ENCODE data around the gene KCTD18. TPM values are rescaled to one million over a fixed set of nuclear protein-coding genes. Genes with fewer than 3 reads are reported as not detected.

Gene KCTD18
- total RNA-seq, 4 donors from 2014 or later, result 23.7 to 33.8 (median 28.8) TPM

GRCh38 chr2:200443376-200443775, 66.5 kb downstream of the KCTD18 start:
- Histone ChIP-seq H3K9me3 (no peaks in the 10 kb centered on the region), H3K27me3 (no peaks in the 10 kb centered on the region), H3K27ac (no peak overlapping the region), H3K36me3 (peaks cover 0 to 57% of the 10 kb centered on the region in 2 donors), H3K4me3 (no peak overlapping the region), H3K4me1 (peaks cover 0 to 31% (median 7%) of the 10 kb centered on the region in 3 donors)
- WGBS, 2 donors (ENCODE audit: low coverage in 1 of 2), result 68% methylated on average over 4 to 5 of the region's 5 CpGs
- no peak for TF ChIP-seq POLR2AphosphoS5 (IDR thresholded peaks at IDR 0.05)
- no peak for TF ChIP-seq EP300 (IDR thresholded peaks at IDR 0.05)
- TF ChIP-seq POLR2A (IDR thresholded peaks at IDR 0.05), result no peak
- no peak for TF ChIP-seq CTCF (IDR thresholded peaks at IDR 0.05)
- no peak for ATAC-seq

DNA sequence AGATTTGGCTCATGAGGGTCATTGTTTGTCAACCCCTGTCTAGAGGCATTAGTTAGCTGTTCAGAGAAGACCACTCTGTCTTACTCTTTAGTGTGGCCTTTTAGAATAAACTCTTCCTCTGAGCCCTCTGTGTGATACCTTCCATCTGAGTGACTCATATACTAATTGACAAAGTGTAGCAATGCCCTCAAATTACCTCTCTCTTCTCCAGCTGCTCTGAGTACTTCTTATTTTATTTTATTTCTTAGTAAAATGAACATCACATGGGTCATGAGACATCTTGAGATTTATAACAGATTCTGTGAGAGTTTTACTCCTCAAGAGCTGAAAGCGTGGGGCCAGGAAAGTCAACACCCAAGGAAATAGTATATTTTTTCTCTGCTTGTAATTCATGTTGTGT, 67.4 kb downstream of the KCTD18 start:
- TF ChIP-seq POLR2A (IDR thresholded peaks at IDR 0.05), result no peak
- no peak for TF ChIP-seq POLR2AphosphoS5 (IDR thresholded peaks at IDR 0.05)
- no peak for TF ChIP-seq CTCF (IDR thresholded peaks at IDR 0.05)
- no peak for TF ChIP-seq EP300 (IDR thresholded peaks at IDR 0.05)
- H3K4me1 ChIP-seq, result peaks cover 0 to 31% (median 7%) of the 10 kb centered on the region in 3 donors
- H3K27me3 ChIP-seq, result no peaks in the 10 kb centered on the region
- no peaks in the 10 kb centered on the region for H3K9me3 ChIP-seq
- H3K4me3 ChIP-seq, result no peak overlapping the region
- H3K27ac ChIP-seq, result peak overlapping the region in 1 of 4 donors; percentile 10
- WGBS, 2 donors (ENCODE audit: low coverage in 1 of 2), result 60 to 75% methylated on average over 1 of the region's 1 CpG
- peak; percentile 63 for ATAC-seq
- peaks cover 0 to 57% of the 10 kb centered on the region in 2 donors for H3K36me3 ChIP-seq

- 94 to 100% methylated on average over 1 to 3 of the region's 5 CpGs for WGBS, 2 donors (ENCODE audit: low coverage in 1 of 2)
- Histone ChIP-seq H3K4me3 (no peak overlapping the region), H3K27ac (no peak overlapping the region), H3K9me3 (no peaks in the 10 kb centered on the region), H3K4me1 (peaks cover 0 to 31% (median 7%) of the 10 kb centered on the region in 3 donors), H3K27me3 (no peaks in the 10 kb centered on the region), H3K36me3 (peaks cover 0 to 54% of the 10 kb centered on the region in 2 donors)
- no peak for ATAC-seq
- no peak for TF ChIP-seq POLR2A (IDR thresholded peaks at IDR 0.05)
- TF ChIP-seq POLR2AphosphoS5 (IDR thresholded peaks at IDR 0.05), result no peak
- no peak for TF ChIP-seq EP300 (IDR thresholded peaks at IDR 0.05)
Observed at GRCh38 chr2:200439981-200440380, 69.9 kb downstream of the KCTD18 start.

Other genes starting within 250 kb of the KCTD18 start
- gene SPATS2L, start 203.4 kb downstream of the KCTD18 start, total RNA-seq, result 100 to 1,000 TPM in 2 of 4 donors, 10 to 100 TPM in 2; 50.6 to 120 (median 91.5) TPM
- 1 to 10 TPM in 3 of 4 donors, under 1 TPM in 1; 0.62 to 1.8 (median 1.4) TPM for gene SGO2, start 16.1 kb upstream of the KCTD18 start, total RNA-seq
- 100 to 1,000 TPM in 2 of 4 donors, 10 to 100 TPM in 2; 36.7 to 125 (median 85.6) TPM for gene AOX1, start 75.9 kb upstream of the KCTD18 start, total RNA-seq